Activated naive CD8-positive, alpha-beta T cell treated with anti-CD3 and anti-CD28 coated beads, Interleukin-2, amount 50 U/mL, for 24 hours (primary cell): ENCODE measurements around the gene R3HDML.

Source experiments
- ATAC-seq: fragments of 150-1000 bp; cut with Tn5 transposase; one replicate; pipeline ENCODE4 v1.10.0; 2021
- DNase-seq: peaks from one replicate; pipeline ENCODE4 v3.0.0; 2021
- H3K27ac Mint-ChIP-seq: one replicate; pipeline ENCODE4 v1.8.0; 2021; ENCODE audit warnings: mild to moderate bottlenecking, mixed read lengths
- H3K27me3 Mint-ChIP-seq: one replicate; pipeline ENCODE4 v1.8.0; 2021; ENCODE audit warnings: mixed read lengths
- H3K36me3 Mint-ChIP-seq: one replicate; pipeline ENCODE4 v1.8.0; 2021; ENCODE audit warnings: low read depth, mixed read lengths
- H3K4me1 Mint-ChIP-seq: one replicate; pipeline ENCODE4 v1.8.0; 2021; ENCODE audit warnings: mixed read lengths
- H3K4me3 Mint-ChIP-seq: one replicate; pipeline ENCODE4 v1.8.0; 2021; ENCODE audit warnings: mild to moderate bottlenecking, moderate library complexity, mixed read lengths
- H3K9me3 Mint-ChIP-seq: one replicate; pipeline ENCODE4 v1.8.0; 2021; ENCODE audit warnings: mixed read lengths

The R3HDML gene

GRCh38 chr20:44394702-44395460 lies 58.0 kb downstream of the R3HDML start:
- H3K4me3 Mint-ChIP-seq, result no peak overlapping the region
- H3K27me3 Mint-ChIP-seq, result peaks cover 2% of the 10 kb centered on the region
- H3K36me3 Mint-ChIP-seq, result no peaks in the 10 kb centered on the region
- ATAC-seq, result no peak
- no peak overlapping the region for H3K27ac Mint-ChIP-seq
- DNase-seq, result no peak
- no peaks in the 10 kb centered on the region for H3K9me3 Mint-ChIP-seq
- no peaks in the 10 kb centered on the region for H3K4me1 Mint-ChIP-seq

- peaks cover 2% of the 10 kb centered on the region for H3K27me3 Mint-ChIP-seq
- no peak for DNase-seq
- ATAC-seq, result no peak
- H3K4me3 Mint-ChIP-seq, result no peak overlapping the region
- H3K4me1 Mint-ChIP-seq, result no peaks in the 10 kb centered on the region
- H3K9me3 Mint-ChIP-seq, result no peaks in the 10 kb centered on the region
- H3K36me3 Mint-ChIP-seq, result no peaks in the 10 kb centered on the region
- H3K27ac Mint-ChIP-seq, result no peak overlapping the region
Observed at GRCh38 chr20:44395461-44396340, 58.9 kb downstream of the R3HDML start.

- H3K4me3 Mint-ChIP-seq, result no peak overlapping the region
- ATAC-seq (no peak), DNase-seq (no peak)
- no peak overlapping the region for H3K27ac Mint-ChIP-seq
- no peaks in the 10 kb centered on the region for H3K9me3 Mint-ChIP-seq
- H3K4me1 Mint-ChIP-seq, result no peaks in the 10 kb centered on the region
- peaks cover 2% of the 10 kb centered on the region for H3K27me3 Mint-ChIP-seq
- no peaks in the 10 kb centered on the region for H3K36me3 Mint-ChIP-seq
Observed at GRCh38 chr20:44396369-44397130, 59.7 kb downstream of the R3HDML start.

- Mint-ChIP-seq H3K9me3 (no peaks in the 10 kb centered on the region), H3K27ac (no peak overlapping the region)
Observed at GRCh38 chr20:44398335-44398734, 61.5 kb downstream of the R3HDML start.

GRCh38 chr20:44399446-44399845 lies 62.6 kb downstream of the R3HDML start:
- Mint-ChIP-seq H3K36me3 (no peaks in the 10 kb centered on the region), H3K27ac (no peak overlapping the region), H3K27me3 (peaks cover 2% of the 10 kb centered on the region), H3K4me3 (no peak overlapping the region), H3K4me1 (no peaks in the 10 kb centered on the region), H3K9me3 (peaks cover 2% of the 10 kb centered on the region)
- no peak for ATAC-seq
- DNase-seq, result no peak

More at GRCh38 chr20:44398335-44398734, 61.5 kb downstream of the R3HDML start:
- no peak overlapping the region for H3K4me3 Mint-ChIP-seq
- H3K27me3 Mint-ChIP-seq, result peaks cover 2% of the 10 kb centered on the region
- DNase-seq (no peak), ATAC-seq (no peak)
- H3K4me1 Mint-ChIP-seq, result no peaks in the 10 kb centered on the region
- no peaks in the 10 kb centered on the region for H3K36me3 Mint-ChIP-seq

GRCh38 chr20:44400671-44400969 lies 63.8 kb downstream of the R3HDML start:
- no peak for DNase-seq
- no peak for ATAC-seq
- no peaks in the 10 kb centered on the region for H3K4me1 Mint-ChIP-seq

More at GRCh38 chr20:44400671-44400969, 63.8 kb downstream of the R3HDML start:
- Mint-ChIP-seq H3K9me3 (peaks cover 4% of the 10 kb centered on the region), H3K36me3 (no peaks in the 10 kb centered on the region), H3K4me3 (no peak overlapping the region), H3K27ac (no peak overlapping the region), H3K27me3 (peaks cover 2% of the 10 kb centered on the region)
